UCSD-AML1 (cell line): ENCODE results near the gene SMOC1.

ENCODE experiments used
- DNase-seq: peaks from one replicate; lab custom pipeline; 2025; ENCODE audit not compliant: unreplicated experiment; lab: John Stamatoyannopoulos, UW

The SMOC1 gene

GRCh38 chr14:70032447-70032846, 153.2 kb downstream of the SMOC1 start:
- DNase-seq: no peak

GRCh38 chr14:70033116-70033515, 153.9 kb downstream of the SMOC1 start:
- DNase-seq: no peak

- DNase-seq: no peak
Observed at GRCh38 chr14:70033561-70033960, 154.3 kb downstream of the SMOC1 start.

- no peak for DNase-seq
Observed at GRCh38 chr14:70034257-70034656, 155.0 kb downstream of the SMOC1 start.

- no peak for DNase-seq
Observed at GRCh38 chr14:70036665-70037064, 157.4 kb downstream of the SMOC1 start.

- DNase-seq: no peak
Observed at GRCh38 chr14:70043001-70043400, 163.8 kb downstream of the SMOC1 start.

GRCh38 chr14:70045310-70045709, 166.1 kb downstream of the SMOC1 start:
- DNase-seq: no peak

- DNase-seq: peak; percentile 49
Observed at GRCh38 chr14:70045844-70046535, 166.8 kb downstream of the SMOC1 start.

- DNase-seq: no peak
Observed at GRCh38 chr14:70047598-70048312, 168.5 kb downstream of the SMOC1 start.

- DNase-seq: no peak
Observed at GRCh38 chr14:70048313-70048654, 169.1 kb downstream of the SMOC1 start.

GRCh38 chr14:70049605-70050004, 170.4 kb downstream of the SMOC1 start:
- DNase-seq: no peak

- DNase-seq: no peak
Observed at GRCh38 chr14:70050136-70050535, 170.9 kb downstream of the SMOC1 start.

- DNase-seq: peak; percentile 14
Observed at GRCh38 chr14:70052990-70053389, 173.8 kb downstream of the SMOC1 start.

GRCh38 chr14:70057519-70058136, 178.4 kb downstream of the SMOC1 start:
- no peak for DNase-seq

GRCh38 chr14:70059545-70059944, 180.3 kb downstream of the SMOC1 start:
- DNase-seq: no peak

- no peak for DNase-seq
Observed at GRCh38 chr14:70061108-70061507, 181.9 kb downstream of the SMOC1 start.

GRCh38 chr14:70064136-70064865, 185.1 kb downstream of the SMOC1 start:
- DNase-seq: no peak

- DNase-seq: no peak
Observed at GRCh38 chr14:70067810-70068209, 188.6 kb downstream of the SMOC1 start.

GRCh38 chr14:70069186-70069585, 190.0 kb downstream of the SMOC1 start:
- no peak for DNase-seq

- DNase-seq: peak; percentile 42
Observed at GRCh38 chr14:70073924-70074566, 194.8 kb downstream of the SMOC1 start.

GRCh38 chr14:70077005-70077404, 197.8 kb downstream of the SMOC1 start:
- DNase-seq: no peak
